GM23338 (cell line): ENCODE results near the gene PAQR9.

ENCODE experiments used
- CTCF ChIP-seq, 2 experiments: fragments of 200-600 bp in 1 of 2; sonication (generic) in 1 of 2; conservative IDR thresholded peaks; 2 replicates each; pipeline versions ENCODE4 v1.5.1 to v1.6.1; 2016 to 2017; ENCODE audit warnings: antibody characterized with exemption in 2 of 2, low read depth in 2 of 2, mild to moderate bottlenecking in 2 of 2, moderate library complexity in 1 of 2
- EZH2 ChIP-seq: fragments of 200-600 bp; sonication (generic); IDR thresholded peaks from one replicate; pipeline ENCODE4 v1.8.0; 2017; ENCODE audit warnings: antibody characterized with exemption, mild to moderate bottlenecking, low read depth; ENCODE audit not compliant: unreplicated experiment
- JUNB ChIP-seq: IDR thresholded peaks from one replicate; pipeline ENCODE4 v1.6.1; 2016; ENCODE audit warnings: antibody characterized with exemption; ENCODE audit not compliant: unreplicated experiment
- POLR2AphosphoS5 ChIP-seq: IDR thresholded peaks from 2 replicates; pipeline ENCODE4 v1.6.1; 2016; ENCODE audit warnings: antibody characterized with exemption, low read depth

GRCh38 chr3:142946861-142947260 lies 16.6 kb downstream of the PAQR9 start:
- TF ChIP-seq CTCF (conservative IDR thresholded peaks at IDR 0.05; ENCODE audit: low read depth in 2 of 2) = no peak
- no peak for TF ChIP-seq POLR2AphosphoS5
- TF ChIP-seq EZH2 = no peak
- no peak for TF ChIP-seq JUNB
